Tibial nerve (tissue), 4 donors: ENCODE data around the gene USP37. TPM values are rescaled to one million over a fixed set of nuclear protein-coding genes. Genes with fewer than 3 reads are reported as not detected.

Experiments
- DNase-seq, 2 donors: peaks; one replicate each; pipeline ENCODE4 v3.0.0-alpha.2; 2019; ENCODE audit warnings: low spot score in 2 of 2
- H3K27ac ChIP-seq, 4 donors: fragments of 200-600 bp; sonication (generic) in 3 of 4; one replicate each; pipeline ENCODE4 v1.5.1; 2017 to 2019; ENCODE audit warnings: mild to moderate bottlenecking in 1 of 4
- H3K27me3 ChIP-seq, 2 donors: fragments of 200-600 bp; sonication (generic) in 1 of 2; one replicate each; pipeline versions ENCODE4 v1.5.1 to v1.6.0; 2017 to 2019
- H3K36me3 ChIP-seq, 3 donors: fragments of 200-600 bp; sonication (generic); one replicate each; pipeline ENCODE4 v1.5.1; 2018 to 2019
- H3K4me1 ChIP-seq, 4 donors: fragments of 200-600 bp; sonication (generic) in 3 of 4; one replicate each; pipeline ENCODE4 v1.5.1; 2017 to 2019
- H3K4me3 ChIP-seq, 4 donors: fragments of 200-600 bp; sonication (generic) in 3 of 4; one replicate each; pipeline ENCODE4 v1.5.1; 2017 to 2019; ENCODE audit warnings: mild to moderate bottlenecking in 1 of 4, moderate library complexity in 1 of 4
- H3K9me3 ChIP-seq, 4 donors: fragments of 200-600 bp; sonication (generic) in 3 of 4; one replicate each; pipeline ENCODE4 v1.5.1; 2017 to 2019
- CTCF ChIP-seq, 5 experiments: fragments of 200-600 bp in 3 of 5; fragments of 450-650 bp in 2 of 5; sonication (generic) in 3 of 5; IDR thresholded peaks; one replicate each; pipeline ENCODE4 v1.5.1; 2016 to 2019; ENCODE audit warnings: antibody characterized with exemption in 5 of 5, mild to moderate bottlenecking in 3 of 5, moderate library complexity in 2 of 5
- EP300 ChIP-seq, 2 donors: sonication (generic); formaldehyde crosslinking; IDR thresholded peaks; one replicate each; pipeline ENCODE4 v1.6.1; 2017; ENCODE audit warnings: antibody characterized with exemption in 2 of 2, mild to moderate bottlenecking in 1 of 2
- POLR2A ChIP-seq, 2 donors: fragments of 450-650 bp; IDR thresholded peaks; one replicate each; pipeline ENCODE4 v1.6.1; 2017; ENCODE audit warnings: antibody characterized with exemption in 2 of 2, mild to moderate bottlenecking in 2 of 2, moderate library complexity in 2 of 2
- WGBS, 2 donors: methylation state at CpG; one replicate each; pipeline ENCODE4 v1.1.5; 2018; 5-methylcytosine and 5-hydroxymethylcytosine counted together
- total RNA-seq, 4 donors: library from RNA; depleted of rRNA; stranded (reverse); fragments of >200 nt; gene quantifications; one replicate each; pipeline ENCODE4 v1.1.0, GENCODE V29; 2016

Gene USP37
- total RNA-seq, 4 donors from 2014 or later, result 14.0 to 40.8 (median 19.9) TPM

- DNase-seq, result no peak
- no peaks in the 10 kb centered on the region for H3K27me3 ChIP-seq
- no peak overlapping the region for H3K4me3 ChIP-seq
- H3K4me1 ChIP-seq, result peaks cover 0 to 4% (median 0%) of the 10 kb centered on the region in 4 donors
- H3K9me3 ChIP-seq, result no peaks in the 10 kb centered on the region
- TF ChIP-seq CTCF (IDR thresholded peaks at IDR 0.05) (no peak), POLR2A (IDR thresholded peaks at IDR 0.05) (no peak), EP300 (IDR thresholded peaks at IDR 0.05) (no peak)
- no peak overlapping the region for H3K27ac ChIP-seq
- H3K36me3 ChIP-seq, result peaks cover 0 to 60% (median 8%) of the 10 kb centered on the region in 3 donors
Measured at GRCh38 chr2:218477247-218477646, 90.9 kb downstream of the USP37 start.

- peak; percentile 23 to 68 for DNase-seq
- WGBS, 2 donors, result 54% methylated on average over 3 of the region's 3 CpGs
- Histone ChIP-seq H3K9me3 (no peaks in the 10 kb centered on the region), H3K4me3 (peak overlapping the region in 1 of 4 donors; percentile 23), H3K36me3 (peaks cover 0 to 55% (median 8%) of the 10 kb centered on the region in 3 donors), H3K27me3 (no peaks in the 10 kb centered on the region), H3K27ac (peak overlapping the region in 2 of 4 donors; percentile 36 to 65), H3K4me1 (peaks cover 0 to 4% (median 0%) of the 10 kb centered on the region in 4 donors)
- TF ChIP-seq CTCF (IDR thresholded peaks at IDR 0.05), result no peak
- TF ChIP-seq POLR2A (IDR thresholded peaks at IDR 0.05), result no peak
- peak in 1 of 2 donors; percentile 29 for TF ChIP-seq EP300 (IDR thresholded peaks at IDR 0.05)
Measured at GRCh38 chr2:218476676-218477075, 91.5 kb downstream of the USP37 start.

- 80 to 90% methylated on average over 3 of the region's 3 CpGs for WGBS, 2 donors
- H3K27ac ChIP-seq, result no peak overlapping the region
- no peaks in the 10 kb centered on the region for H3K27me3 ChIP-seq
- DNase-seq, result no peak
- H3K4me1 ChIP-seq, result peaks cover 0 to 8% (median 0%) of the 10 kb centered on the region in 4 donors
- TF ChIP-seq CTCF (IDR thresholded peaks at IDR 0.05) (no peak), POLR2A (IDR thresholded peaks at IDR 0.05) (no peak), EP300 (IDR thresholded peaks at IDR 0.05) (no peak)
- no peak overlapping the region for H3K4me3 ChIP-seq
- H3K36me3 ChIP-seq, result peaks cover 0 to 41% (median 6%) of the 10 kb centered on the region in 3 donors
- no peaks in the 10 kb centered on the region for H3K9me3 ChIP-seq
Measured at GRCh38 chr2:218474527-218474926, 93.6 kb downstream of the USP37 start.

GRCh38 chr2:218472988-218473387 is 95.2 kb downstream of the USP37 start:
- no peaks in the 10 kb centered on the region for H3K9me3 ChIP-seq
- H3K27me3 ChIP-seq, result no peaks in the 10 kb centered on the region
- no peak for DNase-seq
- no peak overlapping the region for H3K4me3 ChIP-seq
- TF ChIP-seq CTCF (IDR thresholded peaks at IDR 0.05), result no peak
- no peak for TF ChIP-seq POLR2A (IDR thresholded peaks at IDR 0.05)
- no peak for TF ChIP-seq EP300 (IDR thresholded peaks at IDR 0.05)
- no peak overlapping the region for H3K27ac ChIP-seq
- H3K4me1 ChIP-seq, result peaks cover 0 to 8% (median 0%) of the 10 kb centered on the region in 4 donors
- H3K36me3 ChIP-seq, result peaks cover 0 to 37% (median 0%) of the 10 kb centered on the region in 3 donors

GRCh38 chr2:218471982-218472381 is 96.2 kb downstream of the USP37 start:
- DNase-seq, result peak in 1 of 2 donors; percentile 26
- TF ChIP-seq EP300 (IDR thresholded peaks at IDR 0.05) (peak in 1 of 2 donors; percentile 59), CTCF (IDR thresholded peaks at IDR 0.05) (no peak), POLR2A (IDR thresholded peaks at IDR 0.05) (no peak)
- no peak overlapping the region for H3K27ac ChIP-seq
- H3K27me3 ChIP-seq, result no peaks in the 10 kb centered on the region
- H3K36me3 ChIP-seq, result peaks cover 0 to 36% (median 0%) of the 10 kb centered on the region in 3 donors
- 78 to 84% methylated on average over 5 of the region's 5 CpGs for WGBS, 2 donors
- H3K4me3 ChIP-seq, result no peak overlapping the region
- peaks cover 0 to 4% (median 0%) of the 10 kb centered on the region in 4 donors for H3K4me1 ChIP-seq
- H3K9me3 ChIP-seq, result no peaks in the 10 kb centered on the region
